MM.1S (cell line): Measurements from ENCODE around the gene NET1.

Experiments
- DNase-seq: peaks from one replicate; pipeline ENCODE4 v3.0.0-alpha.2; 2015
- H2AFZ ChIP-seq: fragments of 300-600 bp; sonication (generic); 2 replicates; pipeline ENCODE4 v1.6.0; 2016; ENCODE audit warnings: antibody characterized with exemption, low read length
- H3F3A ChIP-seq: fragments of 300-600 bp; sonication (generic); 2 replicates; pipeline ENCODE4 v1.6.1; 2016; ENCODE audit warnings: mild to moderate bottlenecking, antibody characterized with exemption, low read length, moderate library complexity, mixed read lengths; ENCODE audit not compliant: insufficient read depth
- H3K27ac ChIP-seq: fragments of 300-600 bp; sonication (generic); 2 replicates; pipeline ENCODE4 v1.5.1; 2016; ENCODE audit warnings: mild to moderate bottlenecking, low read length
- H3K27me3 ChIP-seq: fragments of 300-600 bp; sonication (generic); replicated peaks from 2 replicates; pipeline ENCODE4 v1.6.0; 2016; ENCODE audit warnings: low read length; ENCODE audit not compliant: insufficient read depth
- H3K36me3 ChIP-seq: fragments of 300-600 bp; sonication (generic); replicated peaks from 2 replicates; pipeline ENCODE4 v1.6.1; 2016; ENCODE audit warnings: mild to moderate bottlenecking, low read length, mixed read lengths; ENCODE audit not compliant: insufficient read depth
- H3K4me1 ChIP-seq: fragments of 300-600 bp; sonication (generic); 2 replicates; pipeline ENCODE4 v1.6.1; 2016; ENCODE audit warnings: low read length, mixed read lengths
- H3K4me2 ChIP-seq: fragments of 300-600 bp; sonication (generic); 2 replicates; pipeline ENCODE4 v1.6.0; 2016; ENCODE audit warnings: low read depth, low read length
- H3K4me3 ChIP-seq: fragments of 300-600 bp; sonication (generic); 2 replicates; pipeline ENCODE4 v1.5.1; 2016; ENCODE audit warnings: low read length, mixed read lengths
- H3K79me2 ChIP-seq: fragments of 300-600 bp; sonication (generic); 2 replicates; pipeline ENCODE4 v1.6.1; 2016; ENCODE audit warnings: mixed run types, low read length, mixed read lengths
- H3K9ac ChIP-seq: fragments of 300-600 bp; sonication (generic); 2 replicates; pipeline ENCODE4 v1.6.1; 2016; ENCODE audit warnings: low read length, mixed read lengths
- H3K9me2 ChIP-seq: fragments of 300-600 bp; sonication (generic); replicated peaks from 2 replicates; pipeline ENCODE4 v1.6.1; 2016; ENCODE audit warnings: mild to moderate bottlenecking, low read length, mixed read lengths; ENCODE audit not compliant: insufficient read depth
- H3K9me3 ChIP-seq: fragments of 300-600 bp; sonication (generic); replicated peaks from 2 replicates; pipeline ENCODE4 v1.6.1; 2016; ENCODE audit warnings: mild to moderate bottlenecking, low read length, mixed read lengths; ENCODE audit not compliant: insufficient read depth
- H4K20me1 ChIP-seq: fragments of 300-600 bp; sonication (generic); 2 replicates; pipeline ENCODE4 v1.6.1; 2016; ENCODE audit warnings: mild to moderate bottlenecking, low read length, moderate library complexity, mixed read lengths; ENCODE audit not compliant: insufficient read depth
- CTCF ChIP-seq: fragments of 300-600 bp; sonication (generic); IDR thresholded peaks from 2 replicates; pipeline ENCODE4 v1.5.1; 2016; ENCODE audit warnings: antibody characterized with exemption, low read length, mixed read lengths
- EZH2 ChIP-seq: fragments of 300-600 bp; sonication (generic); optimal IDR thresholded peaks from 2 replicates; pipeline ENCODE3; 2017; ENCODE audit warnings: low read depth, mild to moderate bottlenecking, antibody characterized with exemption, low read length, mixed read lengths
- EZH2phosphoT487 ChIP-seq: fragments of 300-600 bp; sonication (generic); IDR thresholded peaks from 2 replicates; pipeline ENCODE4 v1.6.1; 2018; ENCODE audit warnings: antibody characterized with exemption, low read length

Gene NET1

GRCh38 chr10:5449227-5449626, 36.9 kb downstream of the NET1 start:
- Histone ChIP-seq H3K9me2 (no peaks in the 10 kb centered on the region), H3F3A (peaks cover 29% of the 10 kb centered on the region), H3K79me2 (peaks cover 68% of the 10 kb centered on the region), H2AFZ (no peak overlapping the region), H3K4me1 (peaks cover 16% of the 10 kb centered on the region), H3K27ac (no peak overlapping the region), H3K4me3 (no peak overlapping the region), H3K9me3 (no peaks in the 10 kb centered on the region), H3K9ac (no peak overlapping the region), H4K20me1 (no peaks in the 10 kb centered on the region; the same call in 1 of the 2 replicates), H3K36me3 (peaks cover 16% of the 10 kb centered on the region), H3K4me2 (peak overlapping the region; percentile 79), H3K27me3 (no peaks in the 10 kb centered on the region)
- TF ChIP-seq CTCF (no peak), EZH2 (no peak), EZH2phosphoT487 (no peak)
- DNase-seq, result no peak

GRCh38 chr10:5449823-5450222, 37.5 kb downstream of the NET1 start:
- H3K9ac ChIP-seq, result no peak overlapping the region
- peaks cover 63% of the 10 kb centered on the region for H3K79me2 ChIP-seq
- TF ChIP-seq EZH2phosphoT487, result no peak
- no peaks in the 10 kb centered on the region for H3K27me3 ChIP-seq
- H3K9me3 ChIP-seq, result no peaks in the 10 kb centered on the region
- H3K4me3 ChIP-seq, result no peak overlapping the region
- H3K4me2 ChIP-seq, result no peak overlapping the region
- H3K4me1 ChIP-seq, result peaks cover 16% of the 10 kb centered on the region
- H3F3A ChIP-seq, result peaks cover 29% of the 10 kb centered on the region
- H3K27ac ChIP-seq, result no peak overlapping the region
- H3K9me2 ChIP-seq, result no peaks in the 10 kb centered on the region
- no peaks in the 10 kb centered on the region; the same call in 1 of the 2 replicates for H4K20me1 ChIP-seq
- H3K36me3 ChIP-seq, result peaks cover 22% of the 10 kb centered on the region
- H2AFZ ChIP-seq, result no peak overlapping the region
- DNase-seq, result no peak

- no peaks in the 10 kb centered on the region; the same call in 1 of the 2 replicates for H4K20me1 ChIP-seq
- no peak overlapping the region for H2AFZ ChIP-seq
- H3F3A ChIP-seq, result peaks cover 25% of the 10 kb centered on the region
- peaks cover 59% of the 10 kb centered on the region for H3K79me2 ChIP-seq
- DNase-seq, result no peak
- H3K36me3 ChIP-seq, result peaks cover 30% of the 10 kb centered on the region
- H3K9me3 ChIP-seq, result no peaks in the 10 kb centered on the region
- no peak overlapping the region for H3K4me2 ChIP-seq
- H3K4me1 ChIP-seq, result peaks cover 16% of the 10 kb centered on the region
- no peak overlapping the region for H3K27ac ChIP-seq
- no peak for TF ChIP-seq CTCF
- no peak for TF ChIP-seq EZH2phosphoT487
- TF ChIP-seq EZH2, result no peak
- no peaks in the 10 kb centered on the region for H3K9me2 ChIP-seq
- no peak overlapping the region for H3K4me3 ChIP-seq
- no peaks in the 10 kb centered on the region for H3K27me3 ChIP-seq
- no peak overlapping the region for H3K9ac ChIP-seq
Measured at GRCh38 chr10:5450605-5451384, 38.4 kb downstream of the NET1 start.
